Measurements from ENCODE around the gene KDM4C. TPM values are rescaled to one million over a fixed set of nuclear protein-coding genes. Genes with fewer than 3 reads are reported as not detected.

KDM4C gene
- total RNA-seq, 1 donor: 50.7 TPM

GRCh38 chr9:7137040-7137439, 379.3 kb downstream of the KDM4C start:
- H3K4me2 ChIP-seq (ENCODE audit: insufficient read depth, low read length): no peak overlapping the region
- no peak for TF ChIP-seq CTCF (IDR thresholded peaks at IDR 0.05; ENCODE audit: extremely low read depth, low read depth, low read length)
- H3K4me3 ChIP-seq (ENCODE audit: insufficient read depth, low read length): no peak overlapping the region
- H3K4me1 ChIP-seq (ENCODE audit: insufficient read depth, low read length): no peaks in the 10 kb centered on the region
- H3K79me2 ChIP-seq (ENCODE audit: insufficient read depth, low read length): no peaks in the 10 kb centered on the region
- no peak for DNase-seq (ENCODE audit: insufficient read length, low spot score, missing footprints)
- no peaks in the 10 kb centered on the region for H4K20me1 ChIP-seq (ENCODE audit: insufficient read depth, low read length)
- no peak overlapping the region for H3K27ac ChIP-seq (ENCODE audit: low read depth, low read length)
- no peaks in the 10 kb centered on the region for H3K9me3 ChIP-seq (ENCODE audit: low read depth, low read length)
- no peak overlapping the region for H2AFZ ChIP-seq (ENCODE audit: low read length)
- H3K36me3 ChIP-seq (ENCODE audit: insufficient read depth, low read length): peaks cover 3% of the 10 kb centered on the region
- no peaks in the 10 kb centered on the region for H3K27me3 ChIP-seq (ENCODE audit: insufficient read depth, low read length)

DNA sequence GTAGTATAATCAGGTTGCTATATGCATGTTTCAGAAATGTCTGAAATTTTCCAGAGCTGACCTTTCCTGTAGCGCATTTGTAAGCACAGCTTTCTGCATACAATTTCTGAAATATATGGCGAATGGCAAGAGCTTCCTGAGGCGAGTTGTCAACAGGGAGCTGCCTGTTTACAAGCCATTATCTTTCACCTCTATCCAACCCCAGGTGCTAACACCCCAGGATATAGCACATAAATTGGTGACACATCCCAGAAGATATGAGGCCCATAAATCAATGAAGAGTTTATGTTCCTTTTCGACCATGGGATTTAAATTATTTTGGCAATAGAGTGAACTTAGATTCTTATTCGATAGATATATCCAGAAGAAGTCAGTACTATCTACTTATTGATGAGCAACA, 379.8 kb downstream of the KDM4C start:
- no peak for TF ChIP-seq CTCF (IDR thresholded peaks at IDR 0.05; ENCODE audit: extremely low read depth, low read depth, low read length)

DNA sequence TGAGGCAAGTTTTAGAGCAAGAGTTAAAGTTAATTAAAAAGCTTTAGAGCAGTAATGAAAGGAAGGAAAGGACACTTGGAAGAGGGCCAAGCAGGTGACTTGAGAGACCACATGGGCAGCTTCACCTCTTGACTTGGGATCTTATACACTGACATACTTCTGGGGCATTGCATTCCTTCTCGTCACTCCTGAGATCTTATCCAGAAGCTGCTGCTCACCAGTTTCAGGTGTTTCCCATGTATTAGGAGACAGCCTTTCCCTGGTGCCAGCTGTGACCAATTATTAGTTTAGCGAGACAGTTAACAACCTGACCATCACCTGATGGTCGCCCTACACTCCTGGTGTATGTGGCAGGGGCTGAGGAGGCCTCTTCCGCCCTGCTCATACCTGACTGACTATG, 382.1 kb downstream of the KDM4C start:
- no peaks in the 10 kb centered on the region for H3K4me1 ChIP-seq (ENCODE audit: insufficient read depth, low read length)
- H3K27me3 ChIP-seq (ENCODE audit: insufficient read depth, low read length): no peaks in the 10 kb centered on the region
- no peak overlapping the region for H3K4me3 ChIP-seq (ENCODE audit: insufficient read depth, low read length)
- H3K79me2 ChIP-seq (ENCODE audit: insufficient read depth, low read length): no peaks in the 10 kb centered on the region
- no peak overlapping the region for H3K27ac ChIP-seq (ENCODE audit: low read depth, low read length)
- H2AFZ ChIP-seq (ENCODE audit: low read length): no peak overlapping the region
- no peak for TF ChIP-seq CTCF (IDR thresholded peaks at IDR 0.05; ENCODE audit: extremely low read depth, low read depth, low read length)
- H3K36me3 ChIP-seq (ENCODE audit: insufficient read depth, low read length): peaks cover 3% of the 10 kb centered on the region
- no peaks in the 10 kb centered on the region for H3K9me3 ChIP-seq (ENCODE audit: low read depth, low read length)
- H3K4me2 ChIP-seq (ENCODE audit: insufficient read depth, low read length): no peak overlapping the region
- DNase-seq (ENCODE audit: insufficient read length, low spot score, missing footprints): no peak
- H4K20me1 ChIP-seq (ENCODE audit: insufficient read depth, low read length): peaks cover 2% of the 10 kb centered on the region

More for the DNA sequence above, 379.8 kb downstream of the KDM4C start:
- Histone ChIP-seq H3K4me3 (ENCODE audit: insufficient read depth, low read length) (no peak overlapping the region), H3K9me3 (ENCODE audit: low read depth, low read length) (no peaks in the 10 kb centered on the region), H3K4me1 (ENCODE audit: insufficient read depth, low read length) (no peaks in the 10 kb centered on the region), H3K27me3 (ENCODE audit: insufficient read depth, low read length) (no peaks in the 10 kb centered on the region), H2AFZ (ENCODE audit: low read length) (no peak overlapping the region), H4K20me1 (ENCODE audit: insufficient read depth, low read length) (peaks cover 2% of the 10 kb centered on the region), H3K4me2 (ENCODE audit: insufficient read depth, low read length) (no peak overlapping the region), H3K36me3 (ENCODE audit: insufficient read depth, low read length) (peaks cover 3% of the 10 kb centered on the region), H3K27ac (ENCODE audit: low read depth, low read length) (no peak overlapping the region), H3K79me2 (ENCODE audit: insufficient read depth, low read length) (no peaks in the 10 kb centered on the region)
- DNase-seq (ENCODE audit: insufficient read length, low spot score, missing footprints): no peak

DNA sequence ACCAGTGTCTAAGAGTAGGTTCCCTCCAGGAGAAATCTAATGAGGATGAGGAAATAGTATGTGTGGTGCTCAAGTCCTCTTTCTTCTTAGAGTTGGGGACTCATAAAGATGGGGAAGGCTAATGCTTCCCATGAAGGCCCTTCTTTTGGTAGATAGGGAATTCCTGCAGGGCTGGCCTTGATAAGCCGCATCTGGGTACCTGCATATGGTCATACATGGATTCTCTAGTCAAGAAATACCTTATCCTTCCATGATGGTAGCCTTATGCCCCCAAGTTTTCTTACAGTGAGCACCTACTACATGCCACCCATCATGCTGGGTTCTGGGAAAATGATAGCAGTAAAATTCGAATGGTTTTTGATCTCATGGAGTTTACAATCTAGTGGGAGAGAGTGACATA, 382.6 kb downstream of the KDM4C start:
- no peaks in the 10 kb centered on the region for H3K9me3 ChIP-seq (ENCODE audit: low read depth, low read length)
- TF ChIP-seq CTCF (IDR thresholded peaks at IDR 0.05; ENCODE audit: extremely low read depth, low read depth, low read length): no peak
- no peaks in the 10 kb centered on the region for H3K79me2 ChIP-seq (ENCODE audit: insufficient read depth, low read length)
- H3K27ac ChIP-seq (ENCODE audit: low read depth, low read length): no peak overlapping the region
- H3K36me3 ChIP-seq (ENCODE audit: insufficient read depth, low read length): peaks cover 3% of the 10 kb centered on the region
- no peak overlapping the region for H3K4me3 ChIP-seq (ENCODE audit: insufficient read depth, low read length)
- H4K20me1 ChIP-seq (ENCODE audit: insufficient read depth, low read length): peaks cover 2% of the 10 kb centered on the region
- DNase-seq (ENCODE audit: insufficient read length, low spot score, missing footprints): no peak
- no peaks in the 10 kb centered on the region for H3K4me1 ChIP-seq (ENCODE audit: insufficient read depth, low read length)
- H2AFZ ChIP-seq (ENCODE audit: low read length): no peak overlapping the region
- no peaks in the 10 kb centered on the region for H3K27me3 ChIP-seq (ENCODE audit: insufficient read depth, low read length)
- H3K4me2 ChIP-seq (ENCODE audit: insufficient read depth, low read length): no peak overlapping the region

Data from osteoblast (primary cell).